Transverse colon (tissue), 4 donors: ENCODE results near the gene ERF. TPM values are rescaled to one million over a fixed set of nuclear protein-coding genes. Genes with fewer than 3 reads are reported as not detected.

Source experiments
- DNase-seq: peaks from one replicate; pipeline ENCODE4 v3.0.0-alpha.2; 2019
- H3K27ac ChIP-seq, 4 donors: fragments of 200-600 bp; sonication (generic); 2 replicates each; pipeline ENCODE4 v1.5.1; 2016 to 2018; ENCODE audit warnings: inconsistent platforms in 4 of 4
- H3K27me3 ChIP-seq: fragments of 200-600 bp; sonication (generic); 2 replicates; pipeline ENCODE4 v1.5.1; 2017; ENCODE audit warnings: inconsistent platforms
- H3K36me3 ChIP-seq, 4 donors: fragments of 200-600 bp; sonication (generic); 2 replicates each; pipeline ENCODE4 v1.5.1; 2017 to 2019; ENCODE audit warnings: inconsistent platforms in 4 of 4
- H3K4me1 ChIP-seq, 4 donors: fragments of 200-600 bp; sonication (generic); 2 replicates each; pipeline ENCODE4 v1.5.1; 2017 to 2020; ENCODE audit warnings: inconsistent platforms in 4 of 4
- H3K4me3 ChIP-seq, 4 donors: fragments of 200-600 bp; sonication (generic); 1 replicate in 1 of 4; 2 replicates in 3 of 4; pipeline versions ENCODE4 v1.5.1 to v1.6.1; 2017 to 2019; ENCODE audit warnings: inconsistent platforms in 4 of 4
- H3K9me3 ChIP-seq, 2 donors: fragments of 200-600 bp; sonication (generic); 2 replicates each; pipeline ENCODE4 v1.5.1; 2017 to 2019; ENCODE audit warnings: inconsistent platforms in 2 of 2
- CTCF ChIP-seq, 5 experiments: fragments of 200-600 bp in 3 of 5; fragments of 450-650 bp in 2 of 5; sonication (generic) in 3 of 5; IDR thresholded peaks; 1 replicate in 2 of 5; 2 replicates in 3 of 5; pipeline ENCODE4 v1.5.1; 2016 to 2017; ENCODE audit warnings: antibody characterized with exemption in 5 of 5, inconsistent platforms in 3 of 5, mild to moderate bottlenecking in 2 of 5, moderate library complexity in 1 of 5
- EP300 ChIP-seq: sonication (generic); formaldehyde crosslinking; IDR thresholded peaks from one replicate; pipeline ENCODE4 v1.6.1; 2017; ENCODE audit warnings: antibody characterized with exemption, low read depth
- POLR2A ChIP-seq: fragments of 450-650 bp; IDR thresholded peaks from one replicate; pipeline ENCODE4 v1.6.1; 2016; ENCODE audit warnings: antibody characterized with exemption, mild to moderate bottlenecking, moderate library complexity
- POLR2AphosphoS5 ChIP-seq, 3 donors: sonication (generic); formaldehyde crosslinking; IDR thresholded peaks; one replicate each; pipeline ENCODE4 v1.6.1; 2016; ENCODE audit warnings: antibody characterized with exemption in 3 of 3
- WGBS, 2 donors: methylation state at CpG; one replicate each; pipeline ENCODE4 v1.1.5; 2018; ENCODE audit warnings: low coverage in 1 of 2; 5-methylcytosine and 5-hydroxymethylcytosine counted together
- in situ Hi-C, 4 donors: fragments of 200-750 bp; cut with MboI; loops; one replicate each; pipeline versions ENCODE4 v1.15.0 to v1.15.1; 2017; ENCODE audit warnings: low sequenced_read_pairs in 3 of 4, low pct_ligation_motif_present in 1 of 4, low pct_unique_long_range_greater_than_20kb in 1 of 4
- intact Hi-C: fragments of 100-400 bp; cut with DNase I; formaldehyde crosslinking; loops from one replicate; pipeline ENCODE4 v1.15.1; 2023; ENCODE audit warnings: low total_unique reads
- total RNA-seq, 4 donors: library from RNA; depleted of rRNA; stranded (reverse); fragments of >200 nt; gene quantifications; one replicate each; pipeline ENCODE4 v1.1.0, GENCODE V29; 2016

ERF gene
- total RNA-seq, 4 donors from 2014 or later, result 20.9 to 67.3 (median 30.5) TPM

DNA sequence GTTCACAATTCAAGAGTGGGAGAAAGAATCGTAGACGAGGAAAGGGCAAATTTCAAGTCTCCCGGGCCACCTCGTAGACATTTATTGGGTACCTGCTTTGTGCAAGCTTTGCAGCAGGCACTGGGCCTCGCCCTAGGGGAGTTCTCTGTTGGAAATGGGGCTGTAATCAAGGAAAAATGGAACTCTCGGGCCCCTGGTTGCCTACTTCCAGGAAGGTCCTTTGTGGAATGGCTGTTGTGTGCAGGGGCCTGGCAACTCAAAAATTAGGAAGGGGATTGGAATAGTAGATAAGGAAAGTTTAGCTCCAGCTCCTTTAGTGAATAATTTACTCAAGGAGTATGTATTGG is 34.2 kb downstream of the ERF start:
- TF ChIP-seq POLR2A, result no peak
- TF ChIP-seq EP300, result no peak
- TF ChIP-seq POLR2AphosphoS5 (IDR thresholded peaks at IDR 0.05), result no peak
- no peak for TF ChIP-seq CTCF (IDR thresholded peaks at IDR 0.05)
- Histone ChIP-seq H3K27me3 (no peaks in the 10 kb centered on the region), H3K36me3 (peaks cover 0 to 12% (median 6%) of the 10 kb centered on the region in 4 donors), H3K4me1 (peaks cover 13 to 48% (median 36%) of the 10 kb centered on the region in 4 donors), H3K27ac (peak overlapping the region; percentile 93 to 95 (median 94)), H3K9me3 (no peaks in the 10 kb centered on the region), H3K4me3 (peak overlapping the region; percentile 78 to 93 (median 86))
- in situ Hi-C loops, result no loop called here
- DNase-seq, result no peak
- intact Hi-C loops, result no loop called here
- WGBS, 2 donors, result 0 to 1% methylated on average over 2 to 6 of the region's 6 CpGs

GRCh38 chr19:42219812-42220750 is 34.8 kb downstream of the ERF start, which contains the start of gene ZNF526:
Gene ZNF526 (plus strand): TSS chr19:42220312. CDS start chr19:42224404, 4,092 bp downstream.
- DNase-seq, result peak; percentile 98
- peaks cover 13 to 55% (median 41%) of the 10 kb centered on the region in 4 donors for H3K4me1 ChIP-seq
- H3K36me3 ChIP-seq, result peaks cover 0 to 8% (median 3%) of the 10 kb centered on the region in 4 donors
- no peaks in the 10 kb centered on the region for H3K9me3 ChIP-seq
- peak within 1 kb of the TSS; percentile 78 to 93 (median 86) for H3K4me3 ChIP-seq
- in situ Hi-C loops (no loop called here), intact Hi-C loops (no loop called here)
- no peaks in the 10 kb centered on the region for H3K27me3 ChIP-seq
- 0 to 5% methylated on average over 7 to 53 of the region's 53 CpGs for WGBS, 2 donors
- H3K27ac ChIP-seq, result peak within 1 kb of the TSS; percentile 93 to 95 (median 94)
- no peak for TF ChIP-seq CTCF (IDR thresholded peaks at IDR 0.05)
- TF ChIP-seq POLR2AphosphoS5 (IDR thresholded peaks at IDR 0.05), result peak; percentile 78 to 88 (median 88)
- peak; percentile 71 for TF ChIP-seq POLR2A

DNA sequence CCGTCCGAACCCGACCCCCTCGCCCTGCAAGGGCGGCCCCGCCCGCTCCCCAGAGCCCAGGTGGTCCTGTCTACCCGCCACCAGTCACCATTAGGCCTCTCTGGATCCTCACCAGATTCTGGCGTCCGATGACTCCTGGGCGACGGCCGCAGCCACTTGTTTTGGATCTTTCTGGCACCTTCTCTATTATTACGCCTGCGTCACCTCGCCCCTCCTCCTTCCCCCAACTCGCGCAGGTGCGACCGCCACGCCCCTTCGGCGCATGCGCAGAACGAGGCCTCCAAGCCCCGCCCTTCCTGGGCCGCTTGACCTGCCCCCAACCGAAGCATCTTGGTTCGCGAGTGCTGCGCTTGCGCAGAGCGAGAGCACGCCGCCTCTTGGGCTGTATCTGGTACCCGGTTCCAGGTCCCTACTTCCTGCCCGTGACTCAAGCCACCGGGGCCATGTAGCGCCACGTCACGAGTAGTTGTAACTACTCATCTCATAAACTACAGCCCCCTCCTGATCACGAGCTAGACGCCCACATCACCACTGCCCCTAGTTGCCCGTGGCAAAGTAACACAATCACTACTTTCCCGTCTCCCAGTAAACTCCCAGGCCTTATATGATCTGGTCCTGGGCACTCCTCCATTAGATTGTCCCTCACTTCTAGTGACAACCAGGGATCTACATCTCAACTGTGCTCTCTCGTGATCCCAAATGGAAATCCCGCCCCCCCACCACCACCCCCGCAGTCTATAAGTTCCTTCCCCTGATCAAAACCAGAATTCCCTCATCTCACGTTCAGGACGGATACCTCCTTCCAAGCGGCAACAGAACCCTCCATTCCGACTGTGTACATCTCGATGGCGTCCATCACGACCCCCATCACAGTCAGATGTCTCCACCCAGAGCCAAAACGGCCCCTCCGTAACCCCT is 37.1 kb downstream of the ERF start, which contains the start of gene DEDD2:
Gene DEDD2 (minus strand): TSS at position 158 of the 918 bp plus-strand sequence. CDS start 670 bp downstream, outside the sequence.
- Histone ChIP-seq H3K27ac (peak within 1 kb of the TSS; percentile 93 to 95 (median 94)), H3K36me3 (peaks cover 0 to 16% (median 0%) of the 10 kb centered on the region in 4 donors), H3K4me1 (peaks cover 13 to 70% (median 41%) of the 10 kb centered on the region in 4 donors), H3K9me3 (no peaks in the 10 kb centered on the region), H3K27me3 (no peaks in the 10 kb centered on the region), H3K4me3 (peak within 1 kb of the TSS; percentile 64 to 96 (median 88))
- peak; percentile 99 for DNase-seq
- no peak for TF ChIP-seq CTCF (IDR thresholded peaks at IDR 0.05)
- peak; percentile 93 to 96 (median 95) for TF ChIP-seq POLR2AphosphoS5 (IDR thresholded peaks at IDR 0.05)
- TF ChIP-seq POLR2A, result peak; percentile 94
- in situ Hi-C loops, result no loop called here
- intact Hi-C loops, result no loop called here
- WGBS, 2 donors, result 17 to 57% methylated on average over 14 to 57 of the region's 57 CpGs
